Esophagus squamous epithelium (tissue), 5 donors: ENCODE results near the gene LCA5. TPM values are rescaled to one million over a fixed set of nuclear protein-coding genes. Genes with fewer than 3 reads are reported as not detected.

Experiments used
- DNase-seq: peaks from one replicate; lab custom pipeline; 2025; lab: John Stamatoyannopoulos, UW
- H3K27ac ChIP-seq, 4 donors: fragments of 200-600 bp; sonication (generic); one replicate each; pipeline ENCODE4 v1.5.1; 2016 to 2019; ENCODE audit warnings: mild to moderate bottlenecking in 1 of 4
- H3K27me3 ChIP-seq, 4 donors: fragments of 200-600 bp; sonication (generic); 1 replicate in 3 of 4; 2 replicates in 1 of 4; pipeline versions ENCODE4 v1.5.1 to v1.6.0; 2017 to 2021; ENCODE audit warnings: antibody characterized with exemption in 1 of 4
- H3K36me3 ChIP-seq, 3 donors: fragments of 200-600 bp; sonication (generic); one replicate each; pipeline ENCODE4 v1.5.1; 2016 to 2019
- H3K4me1 ChIP-seq, 3 donors: fragments of 200-600 bp; sonication (generic); one replicate each; pipeline ENCODE4 v1.5.1; 2017 to 2019
- H3K4me3 ChIP-seq, 4 donors: fragments of 200-600 bp; sonication (generic); 1 replicate in 3 of 4; 2 replicates in 1 of 4; pipeline ENCODE4 v1.5.1; 2016 to 2019; ENCODE audit warnings: mild to moderate bottlenecking in 2 of 4, moderate library complexity in 1 of 4
- H3K9me3 ChIP-seq, 3 donors: fragments of 200-600 bp; sonication (generic); one replicate each; pipeline ENCODE4 v1.5.1; 2016 to 2019
- POLR2A ChIP-seq, 4 donors: fragments of 450-650 bp; IDR thresholded peaks; one replicate each; pipeline ENCODE4 v1.6.1; 2017; ENCODE audit warnings: antibody characterized with exemption in 4 of 4, mild to moderate bottlenecking in 4 of 4, moderate library complexity in 3 of 4
- WGBS, 2 donors: methylation state at CpG; one replicate each; pipeline ENCODE4 v1.1.5; 2018; 5-methylcytosine and 5-hydroxymethylcytosine counted together
- intact Hi-C: fragments of 100-400 bp; cut with DNase I; formaldehyde crosslinking; loops from one replicate; pipeline ENCODE4 v1.15.0; 2022
- total RNA-seq, 4 donors: library from RNA; depleted of rRNA; stranded (reverse); fragments of >200 nt; gene quantifications; one replicate each; pipeline ENCODE4 v1.1.0, GENCODE V29; 2016
- TF ChIP-seq, protein P1 (sequence below), 6 experiments: fragments of 450-650 bp in 4 of 6; fragments of 200-600 bp in 2 of 6; sonication (generic) in 2 of 6; IDR thresholded peaks; one replicate each; pipeline ENCODE4 v1.5.1; 2016 to 2019; ENCODE audit warnings: antibody characterized with exemption in 6 of 6, mild to moderate bottlenecking in 4 of 6, moderate library complexity in 4 of 6
- donor health status: DM: yes; HTN: yes; CAD: no.

The LCA5 gene
- total RNA-seq, 4 donors from 2014 or later: 1.2 to 3.6 (median 2.4) TPM

DNA sequence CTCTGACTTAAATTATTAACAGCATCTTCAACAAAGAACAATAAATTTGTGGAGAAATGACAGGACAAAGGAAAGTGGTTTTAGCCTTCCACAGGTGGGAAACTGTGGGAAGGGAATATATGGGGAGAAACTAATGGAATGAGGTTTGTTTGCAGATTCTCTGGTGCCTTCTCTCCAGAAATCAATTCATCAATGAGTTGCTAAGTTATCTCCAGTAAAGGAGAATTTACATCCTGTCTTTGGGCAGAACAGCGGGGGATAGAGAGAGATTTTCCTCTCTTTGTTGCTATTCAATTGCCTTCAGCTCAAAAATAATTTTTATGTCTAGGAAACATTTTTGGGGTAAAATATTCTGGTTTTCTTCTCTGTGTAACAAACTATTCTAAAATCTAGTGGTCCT lies 36.9 kb upstream of the LCA5 start:
- Histone ChIP-seq H3K9me3 (no peaks in the 10 kb centered on the region), H3K27me3 (no peaks in the 10 kb centered on the region), H3K4me3 (no peak overlapping the region), H3K4me1 (peaks cover 0 to 20% (median 6%) of the 10 kb centered on the region in 3 donors), H3K36me3 (no peaks in the 10 kb centered on the region), H3K27ac (no peak overlapping the region)
- DNase-seq: no peak
- intact Hi-C loops: no loop called here
- TF ChIP-seq POLR2A (IDR thresholded peaks at IDR 0.05): no peak
- TF ChIP-seq, protein P1, sequence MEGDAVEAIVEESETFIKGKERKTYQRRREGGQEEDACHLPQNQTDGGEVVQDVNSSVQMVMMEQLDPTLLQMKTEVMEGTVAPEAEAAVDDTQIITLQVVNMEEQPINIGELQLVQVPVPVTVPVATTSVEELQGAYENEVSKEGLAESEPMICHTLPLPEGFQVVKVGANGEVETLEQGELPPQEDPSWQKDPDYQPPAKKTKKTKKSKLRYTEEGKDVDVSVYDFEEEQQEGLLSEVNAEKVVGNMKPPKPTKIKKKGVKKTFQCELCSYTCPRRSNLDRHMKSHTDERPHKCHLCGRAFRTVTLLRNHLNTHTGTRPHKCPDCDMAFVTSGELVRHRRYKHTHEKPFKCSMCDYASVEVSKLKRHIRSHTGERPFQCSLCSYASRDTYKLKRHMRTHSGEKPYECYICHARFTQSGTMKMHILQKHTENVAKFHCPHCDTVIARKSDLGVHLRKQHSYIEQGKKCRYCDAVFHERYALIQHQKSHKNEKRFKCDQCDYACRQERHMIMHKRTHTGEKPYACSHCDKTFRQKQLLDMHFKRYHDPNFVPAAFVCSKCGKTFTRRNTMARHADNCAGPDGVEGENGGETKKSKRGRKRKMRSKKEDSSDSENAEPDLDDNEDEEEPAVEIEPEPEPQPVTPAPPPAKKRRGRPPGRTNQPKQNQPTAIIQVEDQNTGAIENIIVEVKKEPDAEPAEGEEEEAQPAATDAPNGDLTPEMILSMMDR (IDR thresholded peaks at IDR 0.05): no peak
- 84 to 90% methylated on average over 1 of the region's 1 CpG for WGBS, 2 donors

GRCh38 chr6:79571030-79571367 lies 33.8 kb upstream of the LCA5 start:
- H3K36me3 ChIP-seq: no peaks in the 10 kb centered on the region
- no peaks in the 10 kb centered on the region for H3K27me3 ChIP-seq
- H3K27ac ChIP-seq: no peak overlapping the region
- intact Hi-C loops: no loop called here
- H3K9me3 ChIP-seq: no peaks in the 10 kb centered on the region
- peaks cover 0 to 20% (median 6%) of the 10 kb centered on the region in 3 donors for H3K4me1 ChIP-seq
- TF ChIP-seq POLR2A (IDR thresholded peaks at IDR 0.05): no peak
- TF ChIP-seq, protein P1 (IDR thresholded peaks at IDR 0.05): no peak
- H3K4me3 ChIP-seq: peak overlapping the region; percentile 5 to 51 (median 23)
- WGBS, 2 donors: 32 to 49% methylated on average over 2 of the region's 2 CpGs
- no peak for DNase-seq

GRCh38 chr6:79570129-79571029 lies 33.1 kb upstream of the LCA5 start:
- H3K27me3 ChIP-seq: no peaks in the 10 kb centered on the region
- H3K4me3 ChIP-seq: peak overlapping the region; percentile 5 to 51 (median 23)
- peak overlapping the region in 1 of 4 donors; percentile 11 for H3K27ac ChIP-seq
- peaks cover 0 to 20% (median 6%) of the 10 kb centered on the region in 3 donors for H3K4me1 ChIP-seq
- WGBS, 2 donors: 7 to 12% methylated on average over 3 of the region's 3 CpGs
- intact Hi-C loops: no loop called here
- TF ChIP-seq, protein P1 (IDR thresholded peaks at IDR 0.05): peak; percentile 18 to 70 (median 55)
- TF ChIP-seq POLR2A (IDR thresholded peaks at IDR 0.05): no peak
- no peaks in the 10 kb centered on the region for H3K36me3 ChIP-seq
- DNase-seq: no peak
- H3K9me3 ChIP-seq: no peaks in the 10 kb centered on the region

DNA sequence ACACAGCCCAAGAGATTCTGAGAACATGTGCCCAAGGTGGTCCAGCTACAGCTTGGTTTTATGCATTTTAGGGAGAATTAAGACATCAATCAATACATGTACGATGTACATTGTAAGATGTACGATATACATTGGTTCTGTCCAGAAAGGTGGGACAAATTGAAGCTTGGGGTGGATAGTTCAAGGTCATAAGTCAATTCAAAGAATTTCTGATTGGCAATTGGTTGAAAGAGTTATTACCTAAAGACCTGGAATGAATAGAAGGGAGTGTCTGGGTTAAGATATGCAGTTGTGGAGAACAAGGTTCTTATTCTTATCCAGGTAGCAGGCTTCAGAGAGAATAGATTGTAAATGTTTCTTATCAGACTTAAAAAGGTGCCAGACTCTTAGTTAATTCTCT lies 31.8 kb upstream of the LCA5 start:
- no peak for DNase-seq
- TF ChIP-seq, protein P1 (IDR thresholded peaks at IDR 0.05): no peak
- no peak for TF ChIP-seq POLR2A (IDR thresholded peaks at IDR 0.05)
- H3K4me1 ChIP-seq: peaks cover 0 to 17% (median 6%) of the 10 kb centered on the region in 3 donors
- no peaks in the 10 kb centered on the region for H3K36me3 ChIP-seq
- H3K9me3 ChIP-seq: no peaks in the 10 kb centered on the region
- WGBS, 2 donors: 88% methylated on average over 2 of the region's 2 CpGs
- H3K27me3 ChIP-seq: no peaks in the 10 kb centered on the region
- intact Hi-C loops: no loop called here
- no peak overlapping the region for H3K4me3 ChIP-seq
- H3K27ac ChIP-seq: no peak overlapping the region

- no peak overlapping the region for H3K27ac ChIP-seq
- no peaks in the 10 kb centered on the region for H3K27me3 ChIP-seq
- WGBS, 2 donors: 68 to 70% methylated on average over 2 of the region's 2 CpGs
- TF ChIP-seq POLR2A (IDR thresholded peaks at IDR 0.05): no peak
- TF ChIP-seq, protein P1 (IDR thresholded peaks at IDR 0.05): no peak
- H3K4me1 ChIP-seq: no peaks in the 10 kb centered on the region
- no peak overlapping the region for H3K4me3 ChIP-seq
- intact Hi-C loops: no loop called here
- no peak for DNase-seq
- no peaks in the 10 kb centered on the region for H3K36me3 ChIP-seq
- H3K9me3 ChIP-seq: no peaks in the 10 kb centered on the region
These were observed 27.4 kb upstream of the LCA5 start for GRCh38 chr6:79564636-79565035.
